ENCODE results near the gene EIPR1.
"Not testable (repeated sequence)": the region's sequence is repeated elsewhere in the genome, so short reads cannot be mapped to it uniquely, and the experiment has no call there.

EIPR1 gene

DNA sequence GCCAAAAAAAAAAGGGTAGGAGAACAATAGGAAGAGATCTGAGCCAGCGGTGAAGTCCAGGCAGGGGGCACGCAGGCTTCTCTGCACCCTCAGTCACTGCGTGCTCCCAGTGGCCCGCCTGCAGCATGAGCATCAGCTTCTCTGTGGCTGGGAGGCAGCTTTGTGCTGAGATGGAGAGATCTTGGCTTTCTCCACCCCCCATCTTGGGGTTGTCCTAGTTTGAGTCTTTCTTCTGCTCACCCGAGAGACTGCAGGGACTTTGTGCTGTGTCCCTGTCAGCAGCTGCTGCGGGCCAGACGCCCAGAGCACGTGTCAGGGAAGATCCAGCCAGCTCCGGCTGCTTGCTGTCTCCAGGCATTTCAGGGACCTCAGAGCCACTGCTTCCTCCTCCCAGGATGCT, 22.2 kb upstream of the EIPR1 start:
- DNase-seq, result no peak

DNA sequence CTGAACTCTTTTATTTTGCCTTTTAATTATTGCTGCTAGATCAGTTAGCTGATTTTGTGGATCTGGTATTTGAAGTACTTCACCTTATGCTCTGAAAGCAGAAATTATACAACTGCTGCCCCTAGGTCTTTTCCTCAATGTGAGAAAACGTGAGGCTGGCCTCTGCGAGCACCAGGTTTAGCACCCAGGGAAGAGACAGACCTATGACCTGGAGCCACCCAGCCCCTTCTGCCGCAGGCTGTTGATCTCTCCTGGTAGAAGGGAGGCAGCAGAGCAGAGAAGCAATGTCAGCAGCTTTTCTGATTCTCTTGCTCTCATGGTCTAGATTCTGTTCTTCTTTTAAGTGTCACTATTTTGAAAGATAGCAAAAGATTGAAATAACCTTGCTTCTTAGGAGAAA, 21.8 kb upstream of the EIPR1 start:
- DNase-seq, result no peak

DNA sequence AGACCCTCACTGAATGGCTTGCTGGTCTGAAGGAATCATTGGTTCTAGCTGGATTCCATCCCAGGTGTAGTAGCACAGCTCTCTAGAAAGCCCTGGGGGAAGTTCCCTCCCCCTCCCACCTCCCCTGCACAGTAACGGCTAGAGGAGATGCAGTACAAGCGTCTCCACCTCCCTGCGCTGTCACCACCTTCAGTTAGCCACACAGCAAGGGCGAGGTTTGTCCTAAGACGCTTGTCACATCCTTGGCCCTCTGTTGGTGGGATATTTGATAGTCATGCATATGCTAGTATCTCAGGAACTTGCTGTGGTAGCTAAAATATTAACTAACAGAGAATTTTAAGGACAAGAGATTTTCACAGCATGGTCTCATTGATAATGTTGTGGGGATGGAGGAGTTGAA, 21.2 kb upstream of the EIPR1 start:
- no peak for DNase-seq

DNA sequence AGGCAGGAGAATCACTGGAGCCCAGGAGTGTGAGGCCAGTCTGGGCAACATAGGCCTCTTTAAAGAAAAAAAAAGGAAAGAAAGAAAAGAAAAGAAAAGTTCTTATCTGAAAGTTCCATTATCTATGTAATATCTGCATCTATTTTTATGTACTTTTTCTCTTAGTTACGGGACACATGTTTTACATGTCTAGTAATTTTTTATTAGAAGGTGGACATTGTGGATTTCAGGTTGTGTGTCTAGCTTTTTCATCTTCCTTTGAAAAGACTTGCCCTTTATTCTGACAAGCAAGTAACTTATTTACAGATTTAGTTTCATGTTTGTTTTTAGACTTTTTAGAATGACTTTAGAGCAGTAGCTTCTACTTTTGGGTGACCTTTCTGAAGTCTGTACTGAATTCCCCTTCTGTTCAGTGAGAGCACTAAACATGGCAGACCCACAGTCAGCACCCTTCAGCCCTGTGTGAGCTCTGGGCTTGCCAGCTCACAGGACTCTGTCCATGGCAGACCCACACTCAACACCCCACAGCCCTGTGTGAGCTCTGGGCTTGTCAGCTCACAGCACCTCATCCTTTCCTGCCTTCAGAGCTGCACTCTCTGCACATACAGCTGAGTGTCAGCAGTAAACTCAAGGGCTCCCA, 19.4 kb upstream of the EIPR1 start:
- no peak for DNase-seq

DNA sequence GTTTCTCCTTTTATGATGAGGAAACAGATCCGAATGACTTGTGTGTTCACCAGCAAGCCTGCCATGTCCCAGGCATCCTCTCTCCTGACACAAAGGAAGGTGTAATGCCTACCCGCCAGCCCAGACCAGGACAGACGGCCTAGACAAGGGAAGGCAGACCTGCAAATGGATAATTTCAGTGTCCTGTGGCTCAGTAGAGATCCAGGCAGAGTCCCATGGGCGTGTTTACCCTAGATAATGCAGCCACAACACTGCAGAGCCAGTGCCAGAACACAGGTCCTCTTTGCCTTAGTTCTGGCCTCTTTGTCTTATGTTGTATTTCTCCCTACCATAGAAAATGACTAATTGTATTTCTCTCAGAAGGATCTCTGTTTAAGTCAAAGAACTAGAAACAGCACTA, 14.6 kb upstream of the EIPR1 start:
- DNase-seq, result no peak

DNA sequence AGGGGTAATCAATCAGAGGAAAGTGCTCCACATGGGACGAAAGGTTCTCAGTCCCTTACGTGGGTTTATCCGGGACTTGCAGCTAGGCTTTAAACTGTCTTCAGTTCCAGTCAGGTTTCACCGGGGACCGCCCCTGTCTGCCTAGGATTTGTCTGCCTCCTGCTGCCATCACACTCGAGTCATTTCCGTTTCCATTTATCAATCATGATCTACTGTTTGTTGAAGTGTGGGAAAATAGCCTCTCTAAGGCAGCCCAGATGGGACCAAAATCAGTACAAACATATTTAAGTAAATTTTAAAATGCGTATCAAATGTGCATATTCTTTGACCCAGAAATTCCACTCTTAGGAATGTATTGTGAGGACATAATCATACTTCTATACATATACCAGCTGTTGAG, 12.4 kb upstream of the EIPR1 start:
- DNase-seq, result no peak

DNA sequence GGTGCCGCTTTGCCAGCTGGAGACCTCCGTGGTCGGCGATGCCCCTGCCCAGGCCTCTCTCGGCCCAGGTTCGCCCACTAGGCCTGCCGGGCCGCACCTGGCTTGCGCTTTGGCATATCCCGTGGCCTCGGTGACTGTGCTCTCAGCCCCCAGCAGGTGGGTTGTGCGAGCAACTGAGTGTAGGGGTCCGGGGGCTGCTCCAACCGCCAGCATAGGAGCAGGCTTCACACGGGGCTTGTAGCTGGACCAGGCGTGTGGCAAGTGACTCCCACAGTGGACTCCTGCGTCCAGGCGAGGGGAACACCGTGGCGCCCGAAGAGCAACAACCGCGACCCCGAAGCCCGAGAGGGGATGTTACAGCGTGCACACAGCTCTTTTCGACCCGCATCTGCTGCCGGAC, 11.6 kb upstream of the EIPR1 start:
- DNase-seq, result no peak

DNA sequence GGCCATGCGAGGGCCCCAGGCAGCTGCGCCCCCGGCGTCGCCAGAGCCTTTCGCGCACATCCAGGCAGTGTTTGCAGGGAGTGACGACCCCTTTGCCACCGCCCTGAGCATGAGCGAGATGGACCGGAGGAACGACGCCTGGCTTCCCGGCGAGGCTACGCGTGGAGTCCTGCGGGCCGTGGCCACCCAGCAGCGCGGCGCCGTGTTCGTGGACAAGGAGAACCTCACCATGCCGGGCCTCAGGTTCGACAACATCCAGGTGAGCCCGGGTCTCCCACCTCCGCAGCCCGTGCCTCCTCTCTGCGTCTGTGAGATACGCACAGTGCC, 10.8 kb upstream of the EIPR1 start:
- DNase-seq, result no peak

DNA sequence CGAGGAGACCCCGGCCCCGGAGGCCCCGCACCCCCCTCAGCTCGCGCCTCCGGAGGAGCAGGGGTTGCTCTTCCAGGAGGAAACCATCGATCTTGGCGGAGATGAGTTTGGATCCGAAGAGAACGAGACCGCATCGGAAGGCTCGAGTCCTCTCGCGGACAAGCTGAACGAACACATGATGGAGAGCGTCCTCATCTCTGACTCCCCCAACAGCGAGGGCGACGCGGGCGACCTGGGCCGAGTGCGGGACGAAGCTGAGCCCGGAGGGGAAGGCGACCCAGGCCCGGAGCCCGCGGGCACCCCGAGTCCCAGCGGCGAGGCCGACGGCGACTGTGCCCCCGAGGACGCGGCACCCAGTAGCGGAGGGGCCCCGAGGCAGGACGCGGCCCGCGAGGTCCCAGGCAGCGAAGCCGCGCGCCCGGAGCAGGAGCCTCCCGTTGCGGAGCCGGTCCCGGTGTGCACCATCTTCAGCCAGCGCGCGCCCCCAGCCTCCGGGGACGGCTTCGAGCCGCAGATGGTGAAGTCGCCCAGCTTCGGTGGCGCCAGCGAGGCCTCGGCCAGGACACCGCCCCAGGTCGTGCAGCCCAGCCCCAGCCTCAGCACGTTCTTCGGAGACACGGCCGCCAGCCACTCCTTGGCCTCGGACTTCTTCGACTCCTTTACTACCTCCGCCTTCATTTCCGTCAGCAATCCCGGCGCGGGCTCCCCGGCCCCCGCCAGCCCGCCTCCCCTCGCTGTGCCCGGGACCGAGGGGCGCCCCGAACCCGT, 10.2 kb upstream of the EIPR1 start:
- no peak for DNase-seq

DNA sequence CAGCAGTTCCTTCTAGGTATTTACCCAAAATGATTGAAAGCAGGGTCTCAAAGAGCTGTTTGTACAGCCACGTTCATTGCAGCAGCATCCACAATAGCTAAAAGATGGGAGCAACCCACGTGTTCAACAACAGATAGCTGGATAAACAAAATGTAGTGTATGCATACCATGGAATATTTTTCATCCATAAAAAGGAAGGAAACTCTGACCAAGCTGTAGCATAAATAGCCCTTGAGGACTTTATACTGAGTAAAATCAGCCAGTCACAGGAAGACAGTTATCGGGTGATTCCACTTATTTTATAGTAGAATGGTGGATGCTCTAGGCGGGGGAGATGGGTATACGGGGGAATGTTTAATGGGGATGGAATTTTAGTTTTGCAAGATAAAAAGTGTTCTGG, 9.4 kb upstream of the EIPR1 start:
- no peak for DNase-seq

DNA sequence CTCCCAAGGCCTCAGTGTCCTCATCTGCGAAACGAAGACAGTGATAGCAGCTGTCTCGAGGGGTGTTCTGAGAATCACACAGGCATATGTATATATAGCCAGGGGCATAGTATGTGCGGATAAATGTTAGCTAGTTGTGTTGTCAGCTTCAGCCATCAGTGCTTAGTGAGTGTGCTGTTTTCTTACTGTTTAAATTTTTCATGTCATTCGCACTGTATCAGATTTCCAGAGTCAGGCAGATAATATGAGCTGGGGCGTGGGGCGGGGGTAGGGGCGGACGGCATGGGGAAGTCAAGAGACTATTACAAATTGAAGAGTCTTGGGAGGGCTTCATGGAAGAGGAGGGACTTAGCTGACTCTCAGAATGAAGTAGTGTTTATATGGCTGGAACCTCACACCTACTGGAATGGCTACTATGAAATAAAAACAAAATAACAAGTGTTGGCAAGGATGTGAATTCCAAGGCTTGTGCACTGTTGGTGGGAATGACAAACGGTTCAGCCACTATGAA, 8.9 kb upstream of the EIPR1 start:
- no peak for DNase-seq

DNA sequence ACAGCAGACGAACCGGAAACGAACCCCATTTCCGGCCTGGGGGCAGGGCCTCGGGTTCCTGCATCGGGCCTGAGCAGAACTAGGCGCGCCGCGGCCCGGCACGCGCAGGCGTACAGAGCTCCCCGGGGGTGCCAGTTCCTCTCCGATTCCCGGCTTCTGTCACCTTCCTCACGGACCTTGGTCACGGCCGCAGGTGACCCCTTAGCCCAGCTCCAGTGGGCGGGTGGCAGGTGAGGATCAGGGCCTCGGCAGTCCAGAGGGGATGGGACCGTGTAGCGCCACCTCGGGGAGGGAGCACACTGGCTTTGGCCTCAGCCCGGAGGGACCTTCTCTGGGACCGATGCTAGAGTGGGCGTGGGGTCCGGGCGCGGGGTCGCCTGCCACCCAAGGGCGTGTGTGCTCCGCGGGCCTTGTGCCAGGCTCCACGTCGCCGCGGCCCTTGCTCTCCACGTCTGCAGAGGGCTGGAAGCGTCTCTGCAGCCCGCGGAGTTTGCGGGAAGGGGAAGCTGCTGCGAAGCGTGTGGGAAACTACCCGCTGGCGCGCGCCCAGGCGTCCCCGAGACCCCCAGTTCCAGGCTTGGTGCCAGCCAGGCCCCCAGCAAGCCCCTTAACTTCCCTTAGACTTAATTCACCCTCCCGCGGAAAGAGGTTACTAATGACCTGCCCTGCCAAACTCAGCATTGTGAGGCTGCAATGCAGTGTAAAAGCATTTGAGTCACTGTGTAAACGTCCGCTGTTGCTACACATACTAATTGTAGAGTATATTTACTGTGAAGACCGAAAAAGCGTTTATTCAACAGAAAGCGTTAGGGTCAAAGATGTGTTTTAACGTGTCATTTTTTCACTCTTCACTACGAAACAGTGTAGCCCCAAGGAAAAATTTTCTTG, 2.3 kb upstream of the EIPR1 start, which contains the start of gene TRAPPC12:
Gene TRAPPC12, plus strand, starts transcription at position 48 of the 888 bp plus-strand sequence. CDS start 7,930 bp downstream, outside the sequence.
- peak; percentile 96 to 97 for DNase-seq

DNA sequence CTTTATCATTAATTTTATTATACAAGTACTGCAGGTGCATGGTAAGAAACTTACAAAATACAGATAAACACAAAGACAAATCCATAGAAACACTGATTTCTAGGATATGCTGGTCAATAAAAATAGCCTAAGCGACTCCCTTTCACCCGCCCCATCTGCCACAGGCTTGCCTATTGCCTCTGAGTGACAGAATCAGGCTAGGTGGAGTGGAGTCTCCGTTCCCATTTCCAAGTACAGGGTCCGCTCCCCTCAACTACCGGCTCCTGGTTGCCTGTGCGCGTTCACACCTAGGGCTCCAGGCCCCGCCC, 1.7 kb upstream of the EIPR1 start:
- no peak for DNase-seq

DNA sequence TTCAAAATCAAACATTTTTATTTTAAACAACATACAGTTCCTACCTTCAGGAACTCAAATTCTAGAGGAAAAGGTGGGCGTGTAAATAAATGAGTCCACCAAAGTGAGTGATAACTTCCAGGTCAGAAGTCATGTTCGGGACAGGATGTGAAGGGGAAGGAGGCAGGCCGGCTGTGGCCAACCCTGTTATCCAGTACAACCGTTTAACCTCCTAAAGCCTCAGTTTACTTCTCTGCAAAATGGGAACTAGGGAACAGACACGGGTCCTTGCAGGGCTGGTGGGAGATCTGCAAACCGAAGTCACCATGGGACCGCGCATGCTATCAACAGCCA, 373 bp downstream of the EIPR1 start:
- peak; percentile 34 to 47 for DNase-seq

DNA sequence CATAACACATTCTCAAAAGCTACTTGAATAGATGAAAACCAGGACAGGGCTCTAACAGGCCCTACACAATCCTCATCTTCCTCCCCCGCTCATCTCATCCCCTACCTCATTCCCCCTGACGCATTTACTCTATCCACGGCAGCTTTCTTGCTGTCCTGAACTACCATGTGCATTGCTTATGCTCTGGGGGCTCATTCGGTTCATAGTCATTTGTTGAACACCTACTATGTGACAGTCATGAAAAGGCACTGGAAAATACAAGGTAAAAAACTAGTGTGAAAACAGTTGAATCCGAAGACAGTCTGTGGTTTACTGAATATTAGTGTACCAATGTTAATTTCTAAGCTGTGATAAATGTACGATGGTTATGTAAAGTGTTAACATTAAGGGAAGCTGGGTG, 797 bp downstream of the EIPR1 start:
- no peak for DNase-seq

DNA sequence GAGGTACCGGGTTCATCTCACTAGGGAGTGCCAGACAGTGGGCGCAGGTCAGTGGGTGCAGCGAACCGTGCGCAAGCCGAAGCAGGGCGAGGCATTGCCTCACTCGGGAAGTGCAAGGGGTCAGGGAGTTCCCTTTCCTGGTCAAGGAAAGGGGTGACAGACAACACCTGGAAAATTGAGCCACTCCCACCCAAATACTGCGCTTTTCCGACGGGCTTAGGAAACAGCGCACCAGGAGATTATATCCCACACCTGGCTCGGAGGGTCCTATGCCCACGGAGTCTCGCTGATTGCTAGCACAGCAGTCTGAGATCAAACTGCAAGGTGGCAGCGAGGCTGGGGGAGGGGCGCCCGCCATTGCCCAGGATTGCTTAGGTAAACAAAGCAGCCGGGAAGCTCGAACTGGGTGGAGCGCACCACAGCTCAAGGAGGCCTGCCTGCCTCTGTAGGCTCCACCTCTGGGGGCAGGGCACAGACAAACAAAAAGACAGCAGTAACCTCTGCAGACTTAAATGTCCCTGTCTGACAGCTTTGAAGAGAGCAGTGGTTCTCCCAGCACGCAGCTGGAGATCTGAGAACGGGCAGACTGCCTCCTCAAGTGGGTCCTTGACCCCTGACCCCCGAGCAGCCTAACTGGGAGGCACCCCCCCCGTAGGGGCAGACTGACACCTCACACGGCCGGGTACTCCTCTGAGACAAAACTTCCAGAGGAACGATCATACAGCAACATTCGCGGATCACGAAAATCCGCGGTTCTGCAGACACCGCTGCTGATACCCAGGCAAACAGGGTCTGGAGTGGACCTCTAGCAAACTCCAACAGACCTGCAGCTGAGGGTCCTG, 8.1 kb downstream of the EIPR1 start:
- DNase-seq, result not testable (repeated sequence)

DNA sequence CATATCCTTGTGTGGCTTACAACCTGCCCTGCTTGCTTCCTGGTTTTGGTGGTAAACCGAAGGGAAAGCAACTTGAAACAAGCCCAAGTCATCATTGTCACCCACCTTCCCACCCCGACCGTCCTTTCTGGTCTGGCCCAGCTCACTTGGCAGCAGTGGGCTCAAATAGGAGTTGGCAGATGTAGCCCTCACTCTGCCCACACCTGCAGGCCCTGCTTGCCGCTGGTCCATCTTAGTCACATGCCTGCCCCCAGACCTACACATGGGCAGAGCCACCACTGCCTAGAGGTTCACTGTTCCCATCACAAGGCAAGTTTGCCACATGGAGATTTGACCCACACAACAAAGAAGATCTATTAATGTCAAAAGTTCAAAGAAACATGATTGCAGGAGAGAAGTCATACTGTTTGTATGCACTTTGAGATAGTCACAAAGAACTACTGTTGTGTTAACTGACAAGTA, 9.3 kb downstream of the EIPR1 start:
- DNase-seq, result no peak

DNA sequence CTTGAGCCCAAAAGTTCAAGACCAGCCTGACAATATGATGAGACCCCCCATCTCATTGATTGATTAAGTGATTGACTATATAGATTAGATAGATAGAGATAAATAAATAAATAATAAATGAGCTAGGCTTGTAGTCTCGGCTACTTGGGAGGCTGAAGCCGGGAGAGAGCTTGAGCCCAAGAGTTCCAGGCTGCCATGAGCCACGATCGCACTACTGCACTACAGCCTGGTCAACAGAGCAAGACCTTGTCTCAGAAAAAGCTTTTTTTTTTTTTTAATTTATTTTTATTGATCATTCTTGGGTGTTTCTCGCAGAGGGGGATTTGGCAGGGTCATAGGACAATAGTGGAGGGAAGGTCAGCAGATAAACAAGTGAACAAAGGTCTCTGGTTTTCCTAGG, 12.4 kb downstream of the EIPR1 start:
- no peak for DNase-seq

DNA sequence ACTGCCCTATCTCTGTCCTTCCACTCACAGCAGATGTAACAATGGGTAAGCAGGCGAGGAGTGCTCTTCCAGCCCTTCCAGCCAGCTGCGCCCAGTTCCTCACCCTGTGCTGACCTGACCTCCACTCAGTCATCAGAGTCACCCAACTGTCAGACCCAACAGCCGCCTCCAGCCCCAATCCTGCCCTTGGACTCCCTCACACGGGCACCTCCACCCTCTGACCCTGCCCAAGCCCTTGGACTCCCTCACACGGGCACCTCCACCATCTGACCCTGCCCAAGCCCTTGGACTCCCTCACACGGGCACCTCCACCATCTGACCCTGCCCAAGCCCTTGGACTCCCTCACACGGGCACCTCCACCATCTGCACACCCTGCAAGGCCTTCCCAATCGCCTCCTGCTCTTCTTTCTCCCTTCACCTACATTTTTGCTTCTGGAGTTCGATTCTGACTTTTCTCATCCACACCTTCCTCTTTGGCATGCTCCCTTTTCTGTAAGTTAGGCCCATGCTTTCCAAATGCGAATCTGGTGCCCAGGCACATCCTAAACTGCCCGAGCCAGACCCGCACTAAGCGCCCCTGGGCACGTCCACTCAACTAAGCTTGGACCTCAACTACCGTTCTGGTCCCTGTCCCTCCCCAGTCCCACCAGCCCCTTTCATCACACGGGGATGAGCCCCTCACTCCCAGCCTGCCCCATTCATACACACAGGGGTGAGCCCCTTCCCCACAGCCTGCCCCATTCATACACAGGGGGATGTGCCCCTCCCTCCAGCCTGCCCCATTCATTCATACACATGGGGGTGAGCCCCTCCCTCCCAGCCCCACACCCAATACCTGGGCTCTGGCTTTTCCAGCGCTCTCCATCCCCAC, 15.9 kb downstream of the EIPR1 start:
- no peak for DNase-seq

DNA sequence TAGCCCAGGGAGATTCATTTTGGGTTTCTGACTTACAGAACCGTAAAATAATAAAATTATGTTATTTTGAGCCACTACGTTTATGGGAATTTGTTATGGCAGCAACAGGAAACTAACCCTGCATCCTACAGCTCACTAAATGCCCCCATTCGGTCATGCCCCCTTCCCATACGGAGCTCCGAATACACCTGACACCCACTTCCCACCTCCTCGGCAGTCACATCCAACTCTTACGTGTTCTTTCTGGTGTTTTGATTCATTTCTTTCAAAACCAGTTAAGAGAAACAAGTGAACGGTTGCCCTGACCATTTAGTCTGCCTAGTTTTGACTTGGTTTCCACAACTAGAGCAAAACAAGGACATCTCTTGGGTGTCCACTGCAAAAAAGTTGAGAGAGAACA, 19.7 kb downstream of the EIPR1 start:
- DNase-seq, result no peak

DNA sequence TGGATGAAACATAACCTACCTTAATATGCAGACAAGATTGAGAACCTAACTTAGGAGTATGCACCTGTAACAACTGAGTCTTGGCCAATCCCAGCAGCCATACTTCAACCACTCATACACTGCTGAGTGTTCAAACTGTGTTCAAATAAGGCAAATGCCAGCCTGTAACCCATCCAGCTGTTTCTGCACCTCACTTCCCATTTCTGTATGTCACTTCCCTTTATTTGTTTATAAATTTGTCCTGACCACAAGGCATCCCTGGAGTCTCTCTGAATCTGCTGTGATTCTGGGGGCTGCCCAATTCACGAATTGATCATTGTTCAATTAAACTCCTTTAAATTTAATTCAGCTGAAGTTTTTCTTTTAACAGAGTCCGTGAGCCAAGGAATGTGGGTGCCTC, 20.2 kb downstream of the EIPR1 start:
- DNase-seq, result not testable (repeated sequence)

DNA sequence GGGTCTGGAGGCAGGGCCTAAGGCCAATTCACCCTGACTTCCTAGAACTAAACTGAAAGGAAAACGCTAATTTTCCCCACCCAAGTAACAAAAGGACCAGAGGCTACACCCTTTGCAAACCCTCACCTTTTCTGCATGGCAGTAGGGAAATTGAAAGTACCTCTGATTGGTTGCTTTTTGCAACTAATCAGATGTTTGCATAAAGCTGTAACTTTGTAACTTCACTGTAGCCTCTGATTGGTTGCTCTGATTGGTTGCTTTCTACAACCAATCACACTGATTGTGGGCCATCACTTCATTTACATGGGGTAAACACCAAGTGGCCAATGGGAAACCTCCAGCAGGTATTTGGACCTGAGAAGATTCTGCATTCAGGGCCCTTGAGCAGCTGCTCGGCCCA, 20.8 kb downstream of the EIPR1 start:
- no peak for DNase-seq
